Stomach smooth muscle (tissue), 2 donors: ENCODE data around the gene NXN.
A peak's percentile ranks its signal among the peaks of the same experiment; 100 is the strongest.

Experiments
- H3K27ac ChIP-seq: one replicate; pipeline ENCODE4 v1.7.0; 2013; ENCODE audit warnings: mild to moderate bottlenecking, low read length, inconsistent platforms
- H3K27me3 ChIP-seq, 2 donors: one replicate each; pipeline ENCODE4 v1.7.0; 2013; ENCODE audit warnings: low read length in 2 of 2; ENCODE audit not compliant: insufficient read depth in 2 of 2, control insufficient read depth in 1 of 2
- H3K36me3 ChIP-seq, 2 donors: one replicate each; pipeline ENCODE4 v1.7.0; 2013; ENCODE audit warnings: low read length in 2 of 2; ENCODE audit not compliant: control insufficient read depth in 2 of 2, insufficient read depth in 2 of 2
- H3K4me1 ChIP-seq: one replicate; pipeline ENCODE4 v1.7.0; 2013; ENCODE audit warnings: low read length; ENCODE audit not compliant: control insufficient read depth, insufficient read depth
- H3K4me3 ChIP-seq, 2 donors: one replicate each; pipeline ENCODE4 v1.7.0; 2013; ENCODE audit warnings: low read length in 2 of 2
- H3K9ac ChIP-seq, 2 donors: one replicate each; pipeline ENCODE4 v1.7.0; 2013; ENCODE audit warnings: low read length in 2 of 2, mild to moderate bottlenecking in 1 of 2
- H3K9me3 ChIP-seq, 2 donors: one replicate each; pipeline ENCODE4 v1.7.0; 2013; ENCODE audit warnings: low read length in 2 of 2; ENCODE audit not compliant: control insufficient read depth in 2 of 2
- donor health status: healthy.
- donor health status: Pancreatic carcinoma.

NXN gene

DNA sequence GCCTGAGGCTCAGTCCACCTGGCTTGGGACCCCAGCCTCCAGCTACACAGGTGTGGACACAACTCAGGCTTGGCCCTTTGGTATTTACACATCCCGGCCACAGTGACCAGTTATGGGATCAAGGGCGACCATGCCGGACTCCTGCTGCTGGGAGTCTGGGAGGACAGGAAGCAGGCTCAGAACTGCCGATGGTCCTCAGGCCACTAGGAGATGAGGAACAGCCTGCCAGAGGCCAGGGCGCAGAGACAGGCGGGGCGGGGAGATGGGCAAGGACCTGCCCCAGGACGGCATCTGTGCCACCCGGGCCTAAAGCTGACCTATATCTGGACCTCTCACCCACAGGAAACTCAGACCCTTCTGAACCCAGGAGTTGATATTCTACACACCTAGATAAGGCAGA lies 12.5 kb downstream of the NXN start:
- no peak overlapping the region for H3K27ac ChIP-seq
- no peaks in the 10 kb centered on the region for H3K9me3 ChIP-seq
- H3K9ac ChIP-seq: no peak overlapping the region
- no peak overlapping the region for H3K4me3 ChIP-seq
- no peaks in the 10 kb centered on the region for H3K27me3 ChIP-seq
- no peaks in the 10 kb centered on the region for H3K36me3 ChIP-seq
- peaks cover 53% of the 10 kb centered on the region for H3K4me1 ChIP-seq

DNA sequence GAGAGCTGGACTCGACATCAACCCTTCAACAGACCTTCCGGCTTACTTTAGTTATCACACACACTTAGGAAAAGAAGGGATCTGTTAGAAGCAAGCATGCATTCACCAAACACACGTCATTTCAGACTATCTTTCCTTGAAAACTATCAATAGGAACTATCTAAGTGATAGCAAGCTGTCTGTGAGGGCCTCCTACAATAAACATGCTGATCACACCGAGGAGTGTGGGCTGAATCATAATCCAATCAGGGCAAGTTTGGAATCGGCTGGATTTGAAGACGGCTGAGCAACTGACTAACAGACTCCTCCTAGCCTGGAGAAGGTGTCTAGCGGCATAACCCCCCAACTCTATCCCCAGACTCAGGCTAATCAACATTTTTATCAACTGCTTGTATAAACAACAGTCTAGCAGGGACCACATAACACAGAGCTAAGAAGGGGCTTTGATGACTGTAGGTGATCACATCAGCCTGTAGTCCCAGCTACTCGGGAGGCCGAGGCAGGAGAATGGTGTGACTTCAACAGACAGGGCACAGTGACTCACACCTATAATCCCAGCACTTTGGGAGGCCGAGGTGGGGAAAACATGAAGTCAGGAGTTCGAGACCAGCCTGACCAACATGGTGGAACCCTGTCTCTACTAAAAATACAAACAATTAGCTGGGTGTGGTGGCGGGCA lies 14.1 kb downstream of the NXN start:
- Histone ChIP-seq H3K27ac (peak overlapping the region; percentile 73), H3K4me3 (peak overlapping the region in 1 of 2 donors; percentile 15), H3K4me1 (peaks cover 52% of the 10 kb centered on the region), H3K27me3 (no peaks in the 10 kb centered on the region), H3K9me3 (no peaks in the 10 kb centered on the region), H3K9ac (peak overlapping the region in 1 of 2 donors; percentile 29), H3K36me3 (no peaks in the 10 kb centered on the region)

DNA sequence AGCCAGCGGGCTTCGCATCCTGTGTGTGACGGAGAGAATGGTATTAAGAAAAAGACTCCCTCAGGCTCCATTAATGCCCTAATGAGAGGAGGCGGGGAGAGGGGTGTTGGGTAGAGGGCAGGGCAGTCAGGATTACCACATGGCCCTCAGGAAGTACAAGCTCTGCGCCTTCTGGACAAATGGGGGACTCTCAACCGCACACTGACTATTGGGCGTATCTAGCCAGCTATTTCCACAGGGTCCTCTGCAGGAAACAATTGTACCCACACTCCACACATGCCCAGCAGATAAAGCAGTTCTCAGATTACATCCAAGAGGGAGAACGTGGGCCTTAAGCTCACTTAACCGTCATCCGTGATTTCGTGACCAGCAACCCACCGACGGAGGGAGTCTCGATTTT lies 14.7 kb downstream of the NXN start:
- H3K36me3 ChIP-seq: no peaks in the 10 kb centered on the region
- peak overlapping the region in 1 of 2 donors; percentile 29 for H3K9ac ChIP-seq
- H3K27ac ChIP-seq: peak overlapping the region; percentile 73
- H3K4me1 ChIP-seq: peaks cover 48% of the 10 kb centered on the region
- H3K4me3 ChIP-seq: peak overlapping the region in 1 of 2 donors; percentile 15
- H3K9me3 ChIP-seq: no peaks in the 10 kb centered on the region
- H3K27me3 ChIP-seq: no peaks in the 10 kb centered on the region

DNA sequence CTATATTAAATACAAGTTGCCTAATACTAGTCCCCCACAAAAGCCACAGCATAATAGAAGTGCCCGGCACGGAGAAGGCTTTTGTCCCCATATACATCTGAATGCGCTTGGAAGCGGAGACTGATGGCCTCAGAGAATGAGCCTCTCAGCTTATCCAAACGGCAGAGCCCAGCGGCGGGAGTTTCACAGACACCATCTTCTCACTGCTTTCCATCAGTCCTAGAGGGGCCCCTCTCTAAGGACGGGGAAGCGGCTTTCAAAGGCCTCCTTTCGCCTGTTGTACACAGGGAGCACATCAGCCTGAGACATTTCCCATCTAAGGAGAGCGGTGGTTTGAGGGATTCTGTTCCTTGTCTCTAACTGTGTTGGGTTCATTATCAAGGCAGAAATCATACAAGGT lies 16.9 kb downstream of the NXN start:
- H3K9me3 ChIP-seq: no peaks in the 10 kb centered on the region

DNA sequence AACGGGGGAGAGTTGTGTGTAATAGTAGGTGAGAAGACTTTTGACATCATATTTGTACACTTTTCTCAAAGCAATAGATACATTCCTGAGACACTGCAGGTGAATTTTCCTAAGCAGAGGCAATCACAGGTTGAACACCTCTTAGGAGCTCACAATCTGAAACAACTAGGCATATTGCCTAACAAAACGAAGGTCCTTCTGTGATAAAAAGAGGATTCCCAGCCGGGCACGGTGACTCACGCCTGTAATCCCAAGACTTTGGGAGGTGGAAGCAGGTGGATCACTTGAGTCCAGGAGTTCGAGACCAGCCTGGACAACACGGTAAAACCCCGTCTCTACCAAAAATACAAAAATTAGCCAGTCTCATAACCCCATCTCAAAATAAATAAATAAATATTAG lies 17.4 kb downstream of the NXN start:
- no peak overlapping the region for H3K9ac ChIP-seq
- H3K36me3 ChIP-seq: no peaks in the 10 kb centered on the region
- H3K4me3 ChIP-seq: no peak overlapping the region
- H3K9me3 ChIP-seq: no peaks in the 10 kb centered on the region
- H3K27me3 ChIP-seq: no peaks in the 10 kb centered on the region
- H3K4me1 ChIP-seq: peaks cover 48% of the 10 kb centered on the region
- no peak overlapping the region for H3K27ac ChIP-seq

More for the DNA sequence above, 16.9 kb downstream of the NXN start:
- H3K27me3 ChIP-seq: no peaks in the 10 kb centered on the region
- peaks cover 48% of the 10 kb centered on the region for H3K4me1 ChIP-seq
- H3K36me3 ChIP-seq: no peaks in the 10 kb centered on the region
- H3K9ac ChIP-seq: no peak overlapping the region
- H3K27ac ChIP-seq: no peak overlapping the region
- H3K4me3 ChIP-seq: no peak overlapping the region

DNA sequence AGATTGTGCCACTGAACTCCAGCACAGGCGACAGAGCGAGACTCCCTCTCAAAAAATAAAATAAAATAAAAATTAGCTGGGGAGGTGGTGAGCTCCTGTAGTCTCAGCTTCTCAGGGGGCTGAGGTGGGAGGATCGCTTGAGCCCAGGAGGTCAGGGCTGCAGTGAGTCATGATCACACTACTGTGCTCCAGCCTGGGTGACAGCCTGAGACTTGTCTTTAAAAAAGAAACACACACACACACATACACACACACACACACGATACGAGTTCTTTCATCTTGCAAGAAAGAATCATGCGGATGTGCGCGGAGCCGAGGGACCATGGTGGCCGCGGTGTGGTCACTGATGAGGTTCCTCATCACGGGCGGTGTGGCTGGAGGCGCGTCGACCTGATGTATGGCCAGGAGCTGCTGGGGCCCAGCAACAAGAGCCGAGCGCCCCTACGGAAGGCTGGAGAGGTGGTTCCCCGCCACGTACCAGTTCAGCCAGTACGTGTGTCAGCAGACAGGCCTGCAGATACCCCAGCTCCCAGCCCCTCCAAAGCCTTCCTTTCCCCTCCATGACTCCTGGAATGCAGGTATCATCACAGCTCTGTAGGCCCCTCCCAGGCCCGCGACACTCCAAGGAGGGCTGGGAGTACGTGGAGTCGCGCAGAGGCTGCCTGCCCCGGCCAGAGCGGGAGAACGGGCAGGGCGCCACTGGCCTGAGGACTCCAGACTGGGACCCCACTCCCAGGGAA lies 20.7 kb downstream of the NXN start:
- Histone ChIP-seq H3K27ac (peak overlapping the region; percentile 66), H3K4me3 (no peak overlapping the region), H3K4me1 (peaks cover 41% of the 10 kb centered on the region)

DNA sequence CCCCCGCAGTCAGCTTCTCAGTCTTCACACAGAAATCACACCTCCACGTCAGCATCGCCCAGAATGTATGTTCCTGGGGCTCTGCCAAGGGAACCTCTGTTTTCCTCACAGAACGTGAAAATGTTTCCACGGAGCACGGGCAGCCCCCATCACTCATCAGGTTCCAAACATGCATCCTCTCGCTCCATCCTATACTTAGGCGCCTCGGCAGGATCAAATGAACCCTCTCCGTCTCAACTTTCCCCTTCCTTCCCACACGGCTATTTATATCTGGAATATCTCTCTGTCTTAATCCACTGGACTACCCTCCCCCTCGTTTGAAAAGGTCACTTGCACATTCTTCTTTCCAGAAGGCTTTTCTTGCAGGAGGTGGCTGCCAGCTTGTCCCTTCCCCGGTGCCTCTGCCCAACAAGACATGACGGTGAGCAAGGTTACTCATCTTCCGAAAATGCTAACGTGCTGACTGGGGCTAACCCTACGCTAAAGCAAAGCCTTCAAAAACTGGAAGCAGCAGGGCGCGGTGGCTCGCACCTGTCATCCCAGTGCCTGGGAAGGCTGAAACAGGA lies 21.6 kb downstream of the NXN start:
- Histone ChIP-seq H3K9me3 (no peaks in the 10 kb centered on the region), H3K27ac (peak overlapping the region; percentile 66), H3K4me1 (peaks cover 37% of the 10 kb centered on the region), H3K9ac (no peak overlapping the region), H3K36me3 (no peaks in the 10 kb centered on the region), H3K27me3 (no peaks in the 10 kb centered on the region), H3K4me3 (peak overlapping the region in 1 of 2 donors; percentile 22)

More for the DNA sequence above, 20.7 kb downstream of the NXN start:
- Histone ChIP-seq H3K36me3 (no peaks in the 10 kb centered on the region), H3K9me3 (no peaks in the 10 kb centered on the region), H3K27me3 (no peaks in the 10 kb centered on the region), H3K9ac (no peak overlapping the region)

DNA sequence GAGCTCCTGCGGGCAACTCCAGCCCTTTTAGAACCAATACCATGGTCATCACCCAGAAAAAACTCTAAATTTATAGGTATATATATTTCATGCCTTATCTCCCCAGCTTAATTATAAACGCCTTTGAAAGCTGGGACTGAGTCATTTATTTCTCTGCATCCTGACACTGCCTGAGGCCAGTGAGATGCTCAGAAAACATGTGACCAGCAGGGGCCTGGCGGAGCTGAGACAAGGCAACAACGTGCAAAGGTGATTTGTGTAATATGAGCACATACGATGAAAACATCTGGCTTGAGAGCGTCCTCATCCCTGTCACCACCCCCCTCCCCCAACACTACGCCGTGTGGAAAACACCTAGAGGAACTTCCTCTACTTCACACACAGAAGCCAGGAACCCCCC lies 22.7 kb downstream of the NXN start:
- Histone ChIP-seq H3K4me1 (peaks cover 34% of the 10 kb centered on the region), H3K36me3 (no peaks in the 10 kb centered on the region), H3K9me3 (no peaks in the 10 kb centered on the region), H3K27me3 (no peaks in the 10 kb centered on the region), H3K4me3 (no peak overlapping the region), H3K27ac (peak overlapping the region; percentile 66), H3K9ac (no peak overlapping the region)

DNA sequence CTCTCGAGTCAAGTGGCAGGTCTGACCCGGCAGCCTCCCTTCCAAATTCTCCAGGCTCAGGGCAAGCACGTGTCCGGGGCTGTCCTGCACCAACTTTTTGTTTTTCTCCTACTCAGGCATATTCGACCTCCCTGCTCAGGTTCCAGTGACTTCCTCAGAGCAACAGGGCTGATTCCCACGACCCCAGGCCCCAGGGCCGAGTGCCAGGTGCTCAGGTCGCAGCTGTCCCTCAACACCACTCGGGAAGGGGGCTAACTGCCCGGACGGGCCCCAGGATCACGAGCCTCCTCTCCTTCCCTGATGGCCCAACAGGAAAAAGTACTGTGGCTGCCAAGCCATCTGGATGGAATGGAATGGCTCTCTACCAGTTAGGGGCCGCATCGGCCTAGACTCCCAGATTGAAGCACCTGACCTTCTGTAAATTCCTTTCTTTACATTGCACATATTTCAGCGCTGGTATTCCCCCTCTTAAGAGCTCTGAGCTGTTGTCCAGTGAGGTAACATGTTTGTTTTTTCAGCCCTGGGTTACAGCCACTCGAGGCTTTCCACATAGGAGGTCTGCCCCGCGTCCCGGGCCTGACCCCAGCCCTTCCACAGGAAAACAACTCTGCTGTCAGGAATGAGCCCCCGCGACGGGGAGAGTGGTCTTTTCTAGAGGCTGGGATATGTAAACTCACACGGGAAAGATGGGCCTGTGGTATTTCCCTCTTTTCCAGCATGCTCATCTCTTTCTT lies 25.0 kb downstream of the NXN start:
- Histone ChIP-seq H3K4me1 (peaks cover 47% of the 10 kb centered on the region), H3K9ac (peak overlapping the region; percentile 36 to 42), H3K27ac (peak overlapping the region; percentile 84), H3K27me3 (no peaks in the 10 kb centered on the region), H3K4me3 (no peak overlapping the region), H3K9me3 (no peaks in the 10 kb centered on the region), H3K36me3 (no peaks in the 10 kb centered on the region)

DNA sequence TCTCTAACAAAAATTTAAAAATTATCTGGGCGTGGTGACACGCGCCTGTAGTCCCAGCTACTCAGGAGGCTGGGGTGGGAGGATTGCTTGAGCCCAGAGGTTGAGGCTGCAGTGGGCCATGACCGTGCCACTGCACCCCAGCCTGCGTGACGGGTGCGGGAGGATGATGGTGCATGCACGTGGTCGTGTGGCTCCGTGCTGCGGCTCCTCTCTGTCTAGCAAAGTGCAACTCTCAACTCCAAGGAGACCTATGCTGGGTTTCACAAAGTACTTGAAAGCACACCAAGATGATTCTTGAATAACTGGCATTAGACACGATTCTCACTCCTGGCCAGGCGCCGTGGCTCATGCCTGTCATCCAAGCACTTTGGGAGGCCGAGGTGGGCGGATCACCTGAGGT lies 25.8 kb downstream of the NXN start:
- no peak overlapping the region for H3K9ac ChIP-seq
- no peak overlapping the region for H3K4me3 ChIP-seq
- peak overlapping the region; percentile 84 for H3K27ac ChIP-seq
- H3K4me1 ChIP-seq: peaks cover 45% of the 10 kb centered on the region
- no peaks in the 10 kb centered on the region for H3K9me3 ChIP-seq
- no peaks in the 10 kb centered on the region for H3K27me3 ChIP-seq
- H3K36me3 ChIP-seq: no peaks in the 10 kb centered on the region
